NOMO-1 (cell line): ENCODE data around the gene NEK6.

ENCODE experiments used
- DNase-seq, 2 experiments: peaks; one replicate each; lab custom pipeline; 2025; ENCODE audit not compliant: unreplicated experiment in 2 of 2; lab: John Stamatoyannopoulos, UW

NEK6 gene

GRCh38 chr9:124390794-124391658 is 133.3 kb downstream of the NEK6 start:
- no peak for DNase-seq

DNA sequence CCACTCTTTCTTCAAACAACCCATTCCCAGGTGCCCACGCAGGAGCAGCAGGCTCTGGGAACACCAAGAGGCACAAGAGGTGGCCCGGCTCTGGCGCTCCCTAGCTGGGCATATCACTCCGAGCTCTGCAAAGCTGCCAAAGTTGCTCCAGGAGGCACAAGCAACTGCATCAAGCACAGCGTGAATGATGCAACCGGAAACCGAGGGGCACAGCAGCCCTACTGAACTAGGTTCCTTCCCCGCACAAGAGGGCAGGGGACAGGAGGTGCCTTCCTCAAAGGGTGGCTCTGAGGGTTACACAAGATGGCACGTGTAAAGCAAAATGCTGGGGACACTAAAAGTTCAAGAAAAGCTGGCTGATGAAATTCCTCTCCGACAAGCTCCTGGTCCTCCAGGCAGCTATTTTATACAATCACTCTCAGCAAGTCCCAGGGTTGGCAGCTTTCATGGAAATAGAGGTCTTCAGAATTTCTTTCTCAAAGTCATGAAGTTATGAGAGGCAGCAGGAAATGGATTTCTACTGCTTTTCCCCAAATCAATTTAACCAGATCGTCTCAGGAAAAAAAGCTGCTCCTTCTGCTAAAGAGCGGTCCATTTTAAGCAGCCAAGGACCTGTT is 134.6 kb downstream of the NEK6 start:
- DNase-seq, result peak; percentile 91 to 96

DNA sequence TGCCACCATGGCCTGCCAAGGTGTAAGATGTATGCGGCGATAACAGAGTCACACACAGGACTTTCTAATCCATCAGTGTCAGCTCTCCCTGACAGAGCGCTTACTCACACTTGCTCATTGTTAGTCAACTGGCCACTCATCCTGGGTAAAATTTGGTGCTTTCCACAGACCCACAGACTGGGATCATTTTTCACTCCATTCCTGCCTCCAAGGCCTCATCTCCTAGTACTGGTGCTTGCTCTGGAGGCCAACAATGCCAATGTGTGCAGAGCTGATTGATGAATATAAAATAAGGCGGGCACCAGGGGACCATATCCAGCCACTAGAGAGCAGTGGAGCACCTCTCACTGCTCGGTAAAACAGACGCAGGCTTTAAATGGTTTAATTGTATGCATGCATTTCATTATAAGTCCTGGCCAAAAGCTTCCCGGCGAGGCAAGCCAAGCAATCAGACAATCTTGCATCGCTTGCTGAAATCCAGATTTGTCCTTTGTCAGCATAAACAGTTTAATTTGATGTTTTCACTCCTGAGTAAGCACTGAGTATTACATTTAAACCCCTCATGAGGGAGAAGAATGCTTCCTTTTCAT is 135.2 kb downstream of the NEK6 start:
- DNase-seq, result peak; percentile 47 to 71

GRCh38 chr9:124394167-124394566 is 136.4 kb downstream of the NEK6 start:
- DNase-seq, result peak; percentile 29 to 76

GRCh38 chr9:124394596-124394995 is 136.8 kb downstream of the NEK6 start:
- DNase-seq, result peak in 1 of 2 experiments; percentile 45

GRCh38 chr9:124395826-124396225 is 138.1 kb downstream of the NEK6 start:
- DNase-seq, result no peak

DNA sequence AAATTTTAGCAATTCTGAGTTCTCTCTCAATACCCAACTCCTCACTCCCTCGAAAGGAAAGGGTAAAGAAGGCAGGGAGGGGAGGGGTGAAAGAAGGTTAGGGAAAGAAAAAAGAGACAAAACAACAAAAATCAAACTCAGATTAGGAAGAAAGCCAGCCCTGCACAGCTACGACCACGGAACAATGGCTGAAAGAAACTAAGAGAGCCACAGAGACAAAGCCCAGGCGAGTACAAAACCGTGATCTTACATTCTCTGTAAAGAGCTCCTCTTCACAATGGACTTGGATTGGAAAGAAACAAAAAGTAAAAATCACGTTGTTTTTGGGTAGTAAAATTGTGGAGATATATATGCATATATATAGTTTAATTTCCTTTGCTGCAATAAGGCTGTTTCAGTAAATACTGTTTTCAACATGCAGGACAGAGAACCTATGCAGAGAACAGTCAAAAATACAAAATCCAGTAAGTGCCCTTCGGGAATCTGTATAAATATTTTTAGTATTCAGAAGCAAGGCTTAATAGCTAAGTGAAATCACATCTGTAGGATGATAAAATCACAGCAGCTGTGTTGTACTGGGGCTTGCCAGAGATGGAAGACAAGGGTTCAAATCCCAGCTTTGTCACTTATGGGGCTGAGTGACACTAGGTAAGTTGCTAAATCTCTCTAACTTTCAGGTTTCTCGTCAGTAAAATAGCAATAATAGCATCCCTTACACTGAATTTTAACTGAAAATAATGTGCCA is 140.6 kb downstream of the NEK6 start:
- DNase-seq, result no peak

DNA sequence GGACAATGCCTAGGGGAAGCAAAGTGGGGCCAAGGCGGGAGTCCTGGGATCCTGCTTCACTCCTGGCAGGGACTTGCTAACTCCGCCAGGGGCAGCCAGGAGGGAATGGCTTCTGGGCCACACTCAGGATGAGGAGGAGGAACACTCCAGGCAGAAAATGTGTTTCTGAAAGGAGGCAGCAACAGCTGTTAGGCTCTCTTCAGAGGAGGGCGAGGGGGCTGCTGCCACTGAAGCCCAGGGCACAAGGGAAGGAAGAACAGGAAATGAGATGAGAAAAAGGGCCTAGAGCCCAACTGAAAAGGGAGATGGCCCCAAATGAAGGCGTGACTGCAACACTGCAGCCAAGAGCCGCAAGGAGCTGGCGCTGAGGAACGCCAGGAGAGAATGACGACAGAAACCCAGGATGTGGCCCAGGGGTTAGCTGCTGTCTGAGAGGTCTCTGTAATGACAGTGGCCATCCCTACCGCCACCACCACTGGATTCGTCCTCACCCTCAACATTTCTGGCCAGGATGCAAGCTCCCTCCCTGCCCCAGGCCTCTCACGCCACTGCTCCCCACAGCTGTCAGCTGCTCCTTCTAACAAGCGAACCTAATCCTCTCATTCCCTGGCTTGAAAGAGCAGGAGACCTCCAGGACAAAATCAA is 141.7 kb downstream of the NEK6 start:
- no peak for DNase-seq

- no peak for DNase-seq
Measured at GRCh38 chr9:124399968-124400940, 142.5 kb downstream of the NEK6 start.
